OCI-LY1 (cell line): ENCODE results near the gene YIPF5.

Experiments
- H2AFZ ChIP-seq: fragments of 200-600 bp; sonication (generic), shearing (Covaris generic); 2 replicates; pipeline ENCODE4 v1.6.0; 2014; ENCODE audit warnings: antibody characterized with exemption, mild to moderate bottlenecking, low read length
- H3F3A ChIP-seq: fragments of 200-600 bp; sonication (generic), shearing (Covaris generic); 2 replicates; pipeline ENCODE4 v1.6.0; 2014; ENCODE audit warnings: mild to moderate bottlenecking, antibody characterized with exemption, low read length, moderate library complexity; ENCODE audit not compliant: insufficient read depth
- H3K27ac ChIP-seq: fragments of 200-600 bp; sonication (generic); 2 replicates; pipeline ENCODE4 v1.5.1; 2014; ENCODE audit warnings: low read length, mixed run types, mild to moderate bottlenecking, low read depth; ENCODE audit not compliant: poor library complexity, severe bottlenecking
- H3K27me3 ChIP-seq: fragments of 200-600 bp; sonication (generic); 2 replicates; pipeline ENCODE4 v1.6.0; 2014; ENCODE audit warnings: antibody characterized with exemption, mild to moderate bottlenecking, low read length, moderate library complexity; ENCODE audit not compliant: insufficient read depth
- H3K36me3 ChIP-seq: fragments of 200-600 bp; sonication (generic); 2 replicates; pipeline ENCODE4 v1.6.1; 2014; ENCODE audit warnings: mild to moderate bottlenecking, antibody characterized with exemption, low read length, moderate library complexity, mixed read lengths; ENCODE audit not compliant: insufficient read depth
- H3K4me1 ChIP-seq: fragments of 200-600 bp; sonication (generic); 2 replicates; pipeline ENCODE4 v1.5.1; 2014; ENCODE audit warnings: mild to moderate bottlenecking, low read length, moderate library complexity; ENCODE audit not compliant: insufficient read depth, severe bottlenecking
- H3K4me2 ChIP-seq: fragments of 200-600 bp; sonication (generic), shearing (Covaris generic); 2 replicates; pipeline ENCODE4 v1.6.1; 2014; ENCODE audit warnings: low read length
- H3K4me3 ChIP-seq: fragments of 200-600 bp; sonication (generic); 2 replicates; pipeline ENCODE4 v1.5.1; 2014; ENCODE audit warnings: low read length, low read depth, mild to moderate bottlenecking, mixed read lengths; ENCODE audit not compliant: poor library complexity, severe bottlenecking
- H3K79me2 ChIP-seq: fragments of 200-600 bp; shearing (Covaris generic); 2 replicates; pipeline ENCODE4 v1.6.1; 2016; ENCODE audit warnings: mixed run types, low read length, mixed read lengths; ENCODE audit not compliant: insufficient read depth
- H3K9ac ChIP-seq: fragments of 200-600 bp; sonication (generic), shearing (Covaris generic); 2 replicates; pipeline ENCODE4 v1.6.1; 2014; ENCODE audit warnings: mild to moderate bottlenecking, low read length, mixed read lengths
- H3K9me2 ChIP-seq: fragments of 200-600 bp; sonication (generic), shearing (Covaris generic); 2 replicates; pipeline ENCODE4 v1.6.1; 2014; ENCODE audit warnings: low read depth, mild to moderate bottlenecking, low read length, mixed read lengths
- H3K9me3 ChIP-seq: fragments of 200-600 bp; shearing (Covaris generic); 2 replicates; pipeline ENCODE4 v1.6.1; 2014; ENCODE audit warnings: low read length, mixed read lengths
- H4K20me1 ChIP-seq: fragments of 200-600 bp; sonication (generic), shearing (Covaris generic); 2 replicates; pipeline ENCODE4 v1.6.0; 2016; ENCODE audit warnings: mild to moderate bottlenecking, low read length; ENCODE audit not compliant: insufficient read depth
- EZH2 ChIP-seq: fragments of 200-600 bp; sonication (generic), shearing (Covaris generic); IDR thresholded peaks from 2 replicates; pipeline ENCODE4 v1.8.0; 2017; ENCODE audit warnings: borderline replicate concordance, mixed run types, mild to moderate bottlenecking, antibody characterized with exemption, low read length, moderate library complexity, mixed read lengths
- TF ChIP-seq, protein P1 (sequence below): fragments of 200-600 bp; sonication (generic), shearing (Covaris generic); IDR thresholded peaks from 2 replicates; pipeline ENCODE4 v1.5.1; 2017; ENCODE audit warnings: mild to moderate bottlenecking, antibody characterized with exemption, low read length, moderate library complexity, mixed read lengths

The YIPF5 gene

DNA sequence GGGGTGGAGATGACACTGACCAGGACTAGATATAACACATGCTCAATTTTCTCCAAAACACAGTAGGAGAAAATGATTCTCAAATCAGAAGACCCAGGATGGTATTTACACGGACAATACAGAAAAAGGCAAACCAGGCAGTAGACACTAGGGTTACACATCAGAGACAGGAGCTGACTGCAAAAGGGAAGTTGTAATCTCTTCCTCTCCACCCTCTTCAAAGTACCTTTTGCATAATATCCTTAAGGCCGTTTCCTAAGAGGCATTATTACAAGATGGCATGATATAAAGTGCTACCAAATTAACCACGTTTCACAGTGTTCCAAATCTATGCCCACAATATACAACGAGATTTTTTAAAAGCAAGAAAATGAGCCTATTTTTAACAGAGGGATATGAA, 39.2 kb downstream of the YIPF5 start:
- H3K9me3 ChIP-seq, result no peaks in the 10 kb centered on the region
- H3K27ac ChIP-seq, result no peak overlapping the region
- no peaks in the 10 kb centered on the region; the same call in 1 of the 2 replicates for H3K27me3 ChIP-seq
- H3K4me1 ChIP-seq, result peaks cover 3% of the 10 kb centered on the region
- H3F3A ChIP-seq, result no peaks in the 10 kb centered on the region
- no peaks in the 10 kb centered on the region for H3K79me2 ChIP-seq
- TF ChIP-seq, protein P1, sequence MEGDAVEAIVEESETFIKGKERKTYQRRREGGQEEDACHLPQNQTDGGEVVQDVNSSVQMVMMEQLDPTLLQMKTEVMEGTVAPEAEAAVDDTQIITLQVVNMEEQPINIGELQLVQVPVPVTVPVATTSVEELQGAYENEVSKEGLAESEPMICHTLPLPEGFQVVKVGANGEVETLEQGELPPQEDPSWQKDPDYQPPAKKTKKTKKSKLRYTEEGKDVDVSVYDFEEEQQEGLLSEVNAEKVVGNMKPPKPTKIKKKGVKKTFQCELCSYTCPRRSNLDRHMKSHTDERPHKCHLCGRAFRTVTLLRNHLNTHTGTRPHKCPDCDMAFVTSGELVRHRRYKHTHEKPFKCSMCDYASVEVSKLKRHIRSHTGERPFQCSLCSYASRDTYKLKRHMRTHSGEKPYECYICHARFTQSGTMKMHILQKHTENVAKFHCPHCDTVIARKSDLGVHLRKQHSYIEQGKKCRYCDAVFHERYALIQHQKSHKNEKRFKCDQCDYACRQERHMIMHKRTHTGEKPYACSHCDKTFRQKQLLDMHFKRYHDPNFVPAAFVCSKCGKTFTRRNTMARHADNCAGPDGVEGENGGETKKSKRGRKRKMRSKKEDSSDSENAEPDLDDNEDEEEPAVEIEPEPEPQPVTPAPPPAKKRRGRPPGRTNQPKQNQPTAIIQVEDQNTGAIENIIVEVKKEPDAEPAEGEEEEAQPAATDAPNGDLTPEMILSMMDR, result no peak
- no peak for TF ChIP-seq EZH2
- H3K9me2 ChIP-seq, result no peaks in the 10 kb centered on the region
- H3K4me3 ChIP-seq, result no peak overlapping the region
- H3K9ac ChIP-seq, result no peak overlapping the region
- H3K36me3 ChIP-seq, result no peaks in the 10 kb centered on the region; the same call in 1 of the 2 replicates
- no peak overlapping the region for H3K4me2 ChIP-seq
- no peak overlapping the region for H2AFZ ChIP-seq
- no peaks in the 10 kb centered on the region for H4K20me1 ChIP-seq

- Histone ChIP-seq H2AFZ (no peak overlapping the region), H3K4me2 (no peak overlapping the region), H3K9ac (no peak overlapping the region), H3K27me3 (no peaks in the 10 kb centered on the region; the same call in 1 of the 2 replicates), H4K20me1 (no peaks in the 10 kb centered on the region), H3K9me3 (no peaks in the 10 kb centered on the region), H3K27ac (no peak overlapping the region), H3K4me1 (peaks cover 3% of the 10 kb centered on the region), H3K36me3 (no peaks in the 10 kb centered on the region; the same call in 1 of the 2 replicates), H3F3A (no peaks in the 10 kb centered on the region), H3K79me2 (no peaks in the 10 kb centered on the region), H3K9me2 (no peaks in the 10 kb centered on the region), H3K4me3 (no peak overlapping the region)
- TF ChIP-seq, protein P1, result no peak
- TF ChIP-seq EZH2, result no peak
Observed at GRCh38 chr5:144130306-144130705, 40.2 kb downstream of the YIPF5 start.

- Histone ChIP-seq H3K4me1 (peaks cover 3% of the 10 kb centered on the region), H3K9me2 (no peaks in the 10 kb centered on the region), H3F3A (no peaks in the 10 kb centered on the region), H3K9ac (no peak overlapping the region), H3K79me2 (no peaks in the 10 kb centered on the region), H3K4me3 (no peak overlapping the region), H4K20me1 (no peaks in the 10 kb centered on the region), H3K27me3 (no peaks in the 10 kb centered on the region; the same call in 1 of the 2 replicates), H2AFZ (no peak overlapping the region), H3K9me3 (no peaks in the 10 kb centered on the region), H3K27ac (no peak overlapping the region), H3K36me3 (no peaks in the 10 kb centered on the region; the same call in 1 of the 2 replicates), H3K4me2 (no peak overlapping the region)
- no peak for TF ChIP-seq EZH2
Observed at GRCh38 chr5:144128844-144129243, 41.6 kb downstream of the YIPF5 start.

DNA sequence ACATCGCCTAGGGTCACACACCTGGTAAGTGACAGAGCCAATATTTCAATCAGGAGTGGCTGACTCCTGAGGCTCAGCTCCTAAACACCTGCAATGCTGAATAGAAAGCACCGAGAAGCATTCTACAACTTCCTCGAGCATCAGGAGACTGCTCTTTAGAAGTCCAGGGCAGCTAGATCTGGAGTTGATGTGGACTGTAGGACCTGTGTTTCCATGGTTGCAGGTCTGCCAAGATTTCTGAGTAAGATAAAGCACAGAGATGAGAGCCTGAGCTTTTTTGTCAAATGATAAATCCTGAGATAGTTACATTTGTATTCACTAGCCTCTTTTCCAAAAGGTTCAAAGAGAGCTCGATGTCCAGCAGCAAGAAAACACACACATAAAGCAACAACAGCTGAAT, 43.8 kb downstream of the YIPF5 start:
- no peaks in the 10 kb centered on the region for H3K36me3 ChIP-seq
- H4K20me1 ChIP-seq, result no peaks in the 10 kb centered on the region
- no peaks in the 10 kb centered on the region for H3K79me2 ChIP-seq
- H3F3A ChIP-seq, result no peaks in the 10 kb centered on the region
- H3K9me3 ChIP-seq, result no peaks in the 10 kb centered on the region
- H3K9ac ChIP-seq, result no peak overlapping the region
- no peak for TF ChIP-seq EZH2
- TF ChIP-seq, protein P1, result no peak
- peaks cover 3% of the 10 kb centered on the region for H3K4me1 ChIP-seq
- no peak overlapping the region for H3K4me2 ChIP-seq
- no peak overlapping the region for H3K27ac ChIP-seq
- no peak overlapping the region for H3K4me3 ChIP-seq
- no peaks in the 10 kb centered on the region for H3K9me2 ChIP-seq
- H3K27me3 ChIP-seq, result no peaks in the 10 kb centered on the region
- H2AFZ ChIP-seq, result no peak overlapping the region
